Ammon's horn (tissue), 1 donor: ENCODE results near the gene DPYD.

Experiments
- DNase-seq: peaks from one replicate; pipeline ENCODE4 v3.0.0-alpha.2; 2016; ENCODE audit warnings: low spot score

Gene DPYD

DNA sequence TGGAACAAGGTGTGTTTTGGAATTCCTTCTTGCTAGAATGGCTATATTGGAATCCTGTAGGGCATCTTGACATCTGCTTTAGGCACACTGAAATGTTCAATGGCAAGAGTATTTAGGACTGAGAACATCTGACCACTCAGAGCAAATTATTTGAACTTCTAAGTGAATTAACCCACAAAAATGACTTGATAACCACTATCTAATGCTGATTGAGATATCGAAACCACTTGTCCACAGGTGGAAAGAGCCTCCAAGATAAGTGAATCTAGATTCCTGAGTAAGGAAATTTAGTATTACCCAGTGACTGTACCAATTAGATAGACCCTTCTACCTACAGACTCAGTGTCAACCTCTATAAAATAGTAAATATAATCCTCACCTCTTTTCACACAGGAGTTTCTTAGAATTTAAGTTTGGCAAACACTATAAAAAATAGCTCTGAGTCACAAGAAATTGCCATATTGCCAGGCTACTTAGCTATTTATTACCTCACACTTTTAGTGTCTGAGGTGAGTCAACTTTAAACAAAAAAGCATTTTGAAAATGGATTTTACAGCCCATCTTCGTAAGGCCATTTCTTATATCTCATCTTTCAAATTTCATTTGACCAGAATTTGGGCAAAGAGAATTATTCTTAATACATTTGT, 777.5 kb downstream of the DPYD start:
- no peak for DNase-seq

DNA sequence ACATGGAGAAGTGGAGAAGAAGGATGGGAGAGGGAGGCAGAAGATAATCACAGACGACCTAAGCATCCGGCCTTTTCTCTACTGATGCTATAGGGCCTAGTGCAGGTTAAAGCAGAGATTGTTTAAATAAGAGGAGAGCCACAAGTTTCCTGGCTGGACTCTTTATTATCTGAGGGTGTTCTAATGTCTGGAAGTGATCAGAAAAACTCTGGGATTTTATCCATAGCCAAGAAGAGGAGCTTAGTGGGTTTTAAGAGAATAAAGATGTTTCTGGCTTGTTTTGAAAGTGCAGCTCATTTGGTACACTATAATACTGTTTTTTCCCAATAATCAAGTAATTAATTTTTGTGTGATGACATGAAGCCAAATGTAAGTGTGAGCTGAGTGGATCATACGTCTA, 780.2 kb downstream of the DPYD start:
- DNase-seq: no peak

DNA sequence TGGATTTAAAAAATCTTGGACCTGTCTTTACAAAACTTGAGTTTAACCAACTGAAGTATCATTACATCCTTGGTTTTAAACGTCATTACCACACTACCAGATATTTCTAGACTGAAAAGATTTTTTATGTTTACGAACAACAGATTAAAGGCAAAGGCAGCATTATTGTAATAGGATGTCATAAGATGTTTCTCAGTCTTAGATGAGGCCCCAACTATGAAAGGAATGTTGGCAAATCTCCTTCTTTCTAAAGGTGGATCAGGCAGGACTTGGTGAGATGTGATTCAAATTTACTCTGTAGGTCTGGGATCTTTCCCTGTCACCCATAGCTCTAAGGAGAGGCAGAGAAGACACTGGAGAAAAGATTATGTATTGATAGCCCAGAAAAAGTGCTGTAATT, 781.3 kb downstream of the DPYD start:
- DNase-seq: no peak

DNA sequence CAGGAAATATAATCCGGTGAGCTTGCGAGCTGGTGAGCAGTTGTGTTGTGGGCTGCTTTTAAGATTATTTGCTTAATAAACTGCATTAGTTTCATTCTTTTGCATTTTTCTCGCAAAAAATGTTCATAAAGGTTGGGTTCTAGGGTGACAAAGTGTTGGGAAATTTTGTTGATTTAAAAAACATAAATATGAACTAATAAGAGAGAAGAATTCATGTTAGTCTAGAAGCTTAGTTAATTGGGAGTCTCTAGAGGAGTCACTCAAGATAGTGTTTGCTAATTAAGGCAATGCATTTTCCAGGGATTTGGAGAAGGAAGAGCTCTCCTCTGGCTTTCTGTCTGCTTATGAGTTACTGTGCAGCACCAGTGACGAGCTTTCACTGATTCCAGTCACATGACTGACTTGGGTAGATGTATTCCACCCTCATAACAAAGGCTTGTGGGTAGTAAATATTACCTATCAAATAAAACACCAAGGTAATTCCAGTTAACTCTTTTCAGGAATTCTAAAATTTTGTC, 782.3 kb downstream of the DPYD start:
- peak; percentile 37 for DNase-seq

DNA sequence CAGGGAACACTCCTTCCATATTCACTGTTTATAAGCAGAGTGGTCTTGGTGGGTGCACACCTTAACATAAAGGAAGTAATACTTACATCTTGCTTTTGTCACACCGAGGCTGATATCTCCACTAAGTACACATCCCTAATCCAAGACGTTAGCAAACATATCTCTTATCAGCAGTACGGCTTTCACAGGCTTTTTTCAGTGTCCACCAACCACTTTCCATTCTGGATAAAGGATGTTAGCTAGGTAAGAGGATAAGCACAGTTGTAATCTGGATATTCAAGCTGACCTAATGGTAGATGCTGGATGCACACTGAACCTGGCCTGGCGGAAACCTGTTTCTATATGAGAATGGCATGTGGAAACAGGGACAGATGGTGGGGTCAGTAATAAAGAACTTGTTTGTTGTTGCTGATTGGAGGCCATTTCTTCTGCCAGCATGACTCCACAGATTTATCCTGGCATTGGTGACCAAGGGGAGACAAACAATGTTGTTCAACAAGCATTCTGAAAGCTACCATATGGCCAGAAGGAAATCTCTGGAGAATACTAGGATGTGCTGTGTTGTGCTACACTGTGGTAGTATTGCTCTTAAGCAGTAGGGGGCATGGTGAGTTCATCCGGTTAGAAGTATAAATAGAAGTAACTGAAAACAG, 782.8 kb downstream of the DPYD start:
- DNase-seq: peak; percentile 85

DNA sequence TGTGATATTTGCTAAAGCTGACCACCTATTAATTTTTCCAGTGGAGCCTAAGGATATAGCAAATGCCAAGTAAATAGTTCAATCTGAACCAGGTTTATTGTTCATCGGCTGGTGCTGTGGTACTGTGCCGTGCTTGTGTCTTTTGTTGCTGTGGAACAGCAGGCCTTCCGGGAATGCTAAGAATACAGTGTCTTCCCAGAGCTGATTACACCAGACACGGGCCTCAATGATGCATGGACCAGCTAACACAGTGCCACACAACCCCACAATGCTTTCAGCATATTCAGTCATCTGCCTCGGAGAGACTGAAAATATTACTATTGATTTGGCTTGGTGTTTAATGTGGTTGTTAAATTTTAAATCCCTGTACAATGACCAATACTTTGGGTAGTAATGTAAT, 783.8 kb downstream of the DPYD start:
- peak; percentile 46 for DNase-seq

DNA sequence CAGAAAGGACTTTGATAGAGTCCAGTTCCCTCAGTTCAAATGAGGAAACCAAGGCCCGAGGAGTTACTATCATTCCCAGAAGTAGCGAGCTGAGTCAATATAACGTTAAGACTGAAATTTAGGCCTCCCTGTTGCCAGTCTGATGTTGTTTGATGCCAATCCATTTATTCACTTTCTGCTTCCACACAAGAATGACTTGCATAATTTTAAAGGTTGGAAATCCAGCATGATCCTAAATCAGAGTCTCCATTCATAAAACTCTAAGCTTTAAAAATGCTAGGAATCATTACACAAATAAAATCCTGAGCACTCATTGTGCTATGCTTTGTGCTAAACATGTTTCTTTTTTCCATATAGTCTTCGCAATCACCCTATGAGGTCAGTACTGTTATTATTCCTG, 784.9 kb downstream of the DPYD start:
- no peak for DNase-seq

DNA sequence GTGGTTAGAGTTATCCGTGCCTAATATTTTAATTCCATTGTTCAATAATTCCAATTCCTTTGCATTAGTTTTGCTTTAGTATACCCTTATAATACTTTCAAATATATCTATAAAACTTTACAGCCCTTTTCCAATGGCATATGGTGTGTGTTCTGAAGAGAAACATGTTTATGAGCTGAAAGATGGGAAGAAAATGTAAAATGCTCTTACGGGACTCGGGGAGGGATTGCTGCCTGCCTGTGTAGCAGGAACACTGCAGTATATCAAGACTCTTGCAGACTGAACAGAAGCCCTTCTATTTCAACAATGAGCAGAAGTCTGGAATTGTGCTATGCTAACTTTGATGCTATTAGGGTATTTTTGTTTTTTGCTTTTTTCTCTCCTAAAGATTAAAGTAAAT, 792.4 kb downstream of the DPYD start:
- no peak for DNase-seq

DNA sequence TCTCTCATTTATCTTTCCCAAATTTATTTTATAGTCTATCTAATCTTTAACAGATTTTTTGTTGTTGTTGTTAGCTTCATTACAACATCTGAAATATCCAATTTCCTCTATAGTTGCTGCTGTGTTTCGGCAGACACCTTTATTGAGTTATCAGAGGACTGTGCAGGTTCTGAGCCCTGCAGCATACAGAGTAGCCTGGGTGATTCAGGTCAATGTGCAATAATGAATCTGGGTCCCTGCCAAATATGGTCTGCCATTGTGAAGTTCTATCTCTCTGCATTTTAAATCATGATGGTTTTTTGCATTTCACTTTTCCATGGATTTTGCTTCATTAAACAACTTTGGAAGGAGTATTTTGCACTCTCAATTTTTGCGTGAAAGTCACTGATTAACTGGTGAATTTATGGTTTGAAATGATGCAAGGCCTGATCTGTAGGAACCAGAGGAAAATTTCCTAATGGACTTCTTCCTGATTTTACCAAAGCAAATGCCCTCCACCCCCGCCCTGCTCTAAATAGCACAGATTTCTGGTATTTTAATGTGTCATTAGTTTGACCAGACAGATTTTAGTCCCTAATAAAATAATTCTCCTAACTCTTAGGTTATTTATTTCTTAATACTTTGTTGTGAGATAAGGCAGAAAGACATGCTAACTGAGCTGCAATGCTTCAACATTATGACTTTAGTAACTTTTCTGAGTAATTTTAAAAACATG, 797.0 kb downstream of the DPYD start:
- no peak for DNase-seq

DNA sequence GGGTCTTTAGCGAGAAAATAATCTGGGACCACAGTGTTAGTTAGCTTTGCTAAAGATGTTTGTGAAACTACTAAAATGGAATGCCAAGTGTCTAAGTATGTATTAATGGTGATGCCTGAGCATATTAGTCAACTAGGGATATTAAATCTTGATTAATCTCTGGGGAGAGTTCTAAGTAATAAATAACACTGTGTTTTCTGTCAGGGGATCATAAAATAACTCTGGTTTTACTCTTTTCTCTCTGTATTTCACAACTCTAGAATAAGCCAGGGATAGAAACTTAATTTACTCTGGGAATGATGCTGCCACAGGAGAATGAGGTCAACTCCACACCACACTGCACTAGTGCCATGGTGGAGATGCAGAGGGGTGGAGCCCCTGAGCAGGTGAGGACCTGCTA, 800.0 kb downstream of the DPYD start:
- no peak for DNase-seq

DNA sequence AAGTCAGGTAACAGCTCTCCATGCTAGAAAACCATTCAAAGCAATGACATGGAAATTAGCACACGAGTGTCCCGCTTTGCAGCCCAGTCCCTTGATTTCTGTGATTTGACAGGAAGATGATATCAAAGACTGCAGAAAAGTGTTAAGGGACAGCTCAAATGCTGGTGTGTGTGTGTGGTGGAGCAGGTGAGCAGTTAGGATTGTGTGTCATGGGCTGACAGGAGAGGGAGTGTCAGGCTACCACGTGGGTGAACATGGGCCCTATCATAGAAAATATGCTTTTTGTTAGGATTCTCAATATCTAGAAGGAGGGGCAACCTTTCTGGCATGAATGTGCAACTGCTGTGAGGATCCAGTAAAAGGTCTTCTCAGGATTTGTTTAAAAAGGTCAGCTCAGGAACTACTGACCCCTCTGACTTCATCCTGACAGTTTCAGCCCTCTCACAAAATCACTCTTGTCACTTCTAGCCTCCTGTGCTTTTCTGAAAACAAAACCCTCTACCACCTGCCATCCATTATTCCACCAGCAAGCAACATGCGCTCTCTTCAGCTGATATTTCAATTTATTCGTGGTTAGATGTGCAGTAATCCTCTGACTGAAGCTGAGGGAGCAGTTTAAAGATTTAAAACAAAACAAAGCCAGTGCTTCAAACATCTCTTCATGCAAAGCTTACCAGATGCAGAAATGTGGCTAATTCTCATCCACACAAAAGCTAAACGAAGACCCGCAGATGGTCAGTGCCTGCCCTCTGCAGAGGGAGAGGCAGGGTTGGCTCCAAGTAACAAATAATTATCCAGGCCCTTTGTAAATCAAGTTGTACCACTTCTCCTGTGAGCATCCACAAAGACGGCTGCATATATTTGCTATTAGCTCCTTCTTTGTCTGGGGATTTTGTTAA, 801.3 kb downstream of the DPYD start:
- DNase-seq: no peak

DNA sequence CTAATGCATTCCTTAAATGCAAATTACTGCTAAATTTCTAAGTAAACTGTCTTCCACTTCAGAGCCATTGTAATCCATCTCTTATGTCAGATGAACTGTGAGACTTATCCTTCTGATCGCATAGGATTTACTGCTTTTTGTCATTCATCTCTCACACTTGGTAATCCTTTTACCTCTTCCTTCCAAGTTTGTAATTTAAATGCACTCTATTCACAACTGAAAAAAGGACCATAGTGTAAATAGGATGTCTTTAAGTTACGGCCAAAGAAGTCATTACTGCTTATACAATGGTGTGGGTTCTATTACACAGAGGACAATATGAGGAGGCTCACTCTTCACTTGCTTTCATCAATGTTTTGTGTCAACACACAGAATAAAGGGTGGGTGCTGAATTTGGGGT, 806.0 kb downstream of the DPYD start:
- DNase-seq: no peak

DNA sequence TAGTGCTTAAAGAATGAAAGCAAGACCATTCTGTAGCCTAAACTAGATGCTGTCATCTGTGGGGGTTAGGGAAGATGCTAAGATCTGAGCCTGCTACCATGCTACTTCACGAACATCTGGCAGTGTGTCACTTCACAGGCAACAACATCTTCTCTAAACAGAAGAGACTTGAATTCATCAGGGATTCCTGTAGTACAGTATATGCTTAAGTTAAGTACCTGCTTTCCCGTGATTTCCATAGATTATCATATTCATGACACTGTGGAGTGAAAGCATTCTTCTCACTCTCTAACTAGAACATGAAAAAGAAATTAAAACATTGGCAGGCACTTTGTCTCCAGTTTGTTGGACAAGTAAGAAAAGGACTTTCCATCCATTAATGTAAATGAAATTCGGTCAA, 808.4 kb downstream of the DPYD start:
- DNase-seq: no peak

DNA sequence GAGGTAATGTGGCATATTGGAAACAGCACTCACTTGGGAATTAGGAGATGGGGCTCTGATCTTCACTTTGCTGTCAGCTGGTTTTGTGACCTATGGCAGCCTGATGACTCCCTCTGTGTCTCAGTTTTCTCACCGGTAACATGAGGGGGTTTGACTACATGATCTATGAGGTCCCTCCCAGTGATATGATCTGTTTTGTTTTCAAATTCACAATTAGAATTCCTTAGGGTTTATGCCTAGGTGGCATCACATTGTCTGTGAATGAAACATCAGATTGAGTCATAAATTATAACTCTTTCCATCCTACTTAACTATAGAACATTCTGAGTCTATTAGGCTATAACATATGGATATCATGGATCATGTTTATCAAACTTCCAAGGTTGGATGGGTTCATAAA, 812.7 kb downstream of the DPYD start:
- DNase-seq: no peak

DNA sequence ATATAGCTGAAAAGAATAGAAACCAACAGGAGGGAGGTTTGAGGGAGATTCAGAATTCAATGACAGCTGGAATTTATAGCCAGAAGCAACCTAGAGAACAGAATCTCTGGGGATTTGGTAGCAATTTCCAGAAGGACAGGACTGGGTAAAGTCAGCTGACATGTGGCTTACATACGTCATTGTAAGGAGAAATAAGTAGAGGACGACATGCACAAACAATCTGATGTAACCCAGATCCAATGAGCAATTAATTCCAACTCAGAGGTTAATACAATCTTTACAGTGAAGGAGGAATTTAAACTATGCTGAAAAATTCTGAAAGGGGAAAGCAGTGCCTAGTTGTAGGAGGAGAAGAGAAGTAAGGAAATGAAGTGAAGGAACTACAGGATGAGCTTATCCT, 815.3 kb downstream of the DPYD start:
- no peak for DNase-seq

DNA sequence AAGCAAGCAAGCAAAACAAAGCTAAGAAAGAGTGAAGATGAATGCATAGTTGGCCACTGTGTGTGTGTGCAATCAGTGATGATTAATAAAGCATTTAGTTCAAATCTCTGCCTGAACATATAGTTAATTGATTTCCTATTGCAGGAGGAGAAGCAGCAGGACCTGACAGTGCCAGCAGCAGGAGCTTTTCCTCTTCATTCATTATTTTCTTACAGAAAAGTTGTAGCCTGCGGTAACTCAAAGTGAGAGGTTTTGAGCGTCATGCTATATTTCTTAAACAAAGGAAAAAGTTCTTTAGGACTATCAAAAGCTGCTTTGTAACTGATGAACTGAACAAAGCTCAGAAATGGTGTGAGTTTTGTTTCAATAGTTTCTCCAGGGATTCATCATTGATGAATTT, 819.3 kb downstream of the DPYD start:
- DNase-seq: no peak

DNA sequence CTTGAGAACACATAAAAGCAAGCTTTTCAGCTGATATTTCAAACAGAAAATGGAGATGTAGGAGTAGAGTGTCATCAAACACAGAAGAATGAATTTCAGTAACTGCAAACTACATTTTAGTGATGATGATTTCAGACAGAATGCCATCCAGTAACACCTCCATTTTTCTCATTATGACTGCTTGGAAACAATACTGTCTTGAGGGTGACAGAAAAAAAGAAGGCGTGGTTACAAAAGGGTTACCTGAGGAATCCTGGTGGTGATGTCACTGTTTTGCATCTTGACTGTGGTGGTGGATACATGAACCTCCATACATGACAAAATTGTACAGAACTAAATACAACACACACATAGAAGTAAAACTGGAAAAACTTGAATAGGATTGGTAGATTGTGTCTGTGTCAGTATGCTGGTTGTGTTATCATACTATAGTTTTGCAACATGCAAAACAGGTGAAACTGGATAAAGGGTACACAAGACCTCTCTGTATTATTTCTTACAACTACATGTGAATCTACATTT, 823.4 kb downstream of the DPYD start:
- no peak for DNase-seq

DNA sequence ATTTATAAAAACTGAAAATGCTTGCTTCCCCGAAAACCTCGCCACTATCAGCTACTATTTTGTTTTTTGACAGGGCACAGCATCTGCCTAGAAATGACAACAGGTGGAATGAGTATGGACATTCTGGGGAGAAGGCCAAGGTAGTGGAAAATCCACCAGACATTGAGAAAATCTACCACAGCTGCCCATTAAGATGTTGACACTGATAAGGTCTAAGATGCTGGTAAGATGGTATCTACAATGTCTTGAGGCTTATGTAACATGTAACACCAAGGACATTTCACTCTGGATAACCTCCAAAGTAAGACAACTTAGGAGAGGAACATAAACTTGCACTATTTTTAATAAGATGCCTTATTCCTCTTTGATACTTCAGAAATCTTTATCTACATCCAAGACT, 825.1 kb downstream of the DPYD start:
- DNase-seq: no peak

DNA sequence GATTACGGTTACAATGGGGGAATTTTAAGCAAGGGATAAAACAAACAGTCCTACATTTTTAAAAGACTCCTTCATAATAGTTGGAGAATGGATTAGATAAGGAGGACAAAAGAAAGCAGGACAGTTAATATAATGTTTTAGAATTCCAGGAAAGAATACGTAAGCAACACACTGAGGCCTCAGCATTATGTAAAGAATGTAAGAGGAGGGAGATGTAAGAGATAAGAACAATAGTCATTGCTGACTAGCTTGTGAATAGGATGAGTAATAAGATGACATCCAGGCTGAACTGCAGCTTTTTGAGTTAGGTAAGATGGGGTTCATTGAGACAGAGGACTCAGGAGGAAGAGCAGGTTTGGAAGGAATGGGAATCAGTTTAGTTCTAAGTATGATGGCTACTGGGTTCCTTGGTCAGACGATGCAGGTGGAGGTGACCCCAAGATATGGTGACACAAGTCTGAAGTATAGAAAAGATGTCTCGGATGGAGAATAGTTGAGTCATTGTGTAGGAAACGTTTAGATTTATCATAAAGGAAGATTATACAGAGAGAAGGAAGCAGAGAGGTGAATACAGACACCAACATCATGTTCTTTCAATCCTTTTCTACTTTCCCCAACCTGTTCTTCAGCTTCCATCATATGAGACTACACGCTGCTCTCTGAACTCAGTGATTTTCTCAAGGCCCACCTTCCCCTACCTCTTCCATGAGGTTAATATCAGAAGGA, 826.4 kb downstream of the DPYD start:
- DNase-seq: no peak

DNA sequence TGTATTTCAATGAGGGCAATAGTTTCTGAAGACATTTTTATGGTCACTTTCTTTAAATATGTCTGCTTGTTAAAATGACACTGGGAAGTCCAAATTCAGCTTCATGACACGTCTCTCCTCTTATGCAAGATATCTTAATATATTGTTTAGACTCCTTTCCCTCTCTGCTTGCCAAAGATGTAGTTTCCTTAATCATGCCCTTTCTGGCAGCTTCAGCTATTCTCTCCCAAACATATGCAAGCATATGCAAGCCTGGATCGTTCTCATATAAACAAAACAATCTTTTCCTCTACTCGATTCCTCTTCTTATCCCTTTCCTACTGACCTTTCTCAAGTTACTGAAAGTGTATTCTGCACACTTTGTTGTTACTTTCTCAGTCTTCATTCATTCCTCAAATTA, 827.1 kb downstream of the DPYD start:
- DNase-seq: no peak

DNA sequence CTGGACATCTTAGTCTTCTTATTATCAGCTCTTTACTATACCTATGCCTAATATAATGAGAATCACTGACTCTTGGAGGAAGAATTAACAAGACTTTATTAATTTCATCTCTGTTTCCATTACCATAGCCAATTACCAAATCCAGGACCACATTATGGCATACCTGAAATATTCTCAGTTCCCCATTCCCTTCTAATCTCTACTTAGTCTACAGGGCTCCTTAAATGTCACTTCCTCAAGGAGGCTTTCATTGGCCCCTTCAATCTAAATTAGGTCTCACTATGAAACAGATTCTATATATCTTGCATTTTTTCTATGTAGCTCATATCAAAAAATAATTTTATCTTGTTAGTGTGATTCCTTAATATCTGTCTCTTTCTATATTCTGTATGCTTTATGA, 828.0 kb downstream of the DPYD start:
- DNase-seq: no peak
